Neural cell (in vitro differentiated cells): Measurements from ENCODE around the gene NDEL1. TPM values are rescaled to one million over a fixed set of nuclear protein-coding genes. Genes with fewer than 3 reads are reported as not detected.

Source experiments
- H2AFZ ChIP-seq: fragments of 200-600, 300-800 bp; sonication (generic), shearing (Covaris generic); 2 replicates; pipeline ENCODE4 v1.6.0; 2014; ENCODE audit warnings: low read depth, mild to moderate bottlenecking, antibody characterized with exemption, low read length, moderate library complexity
- H3F3A ChIP-seq: fragments of 200-600 bp; shearing (Covaris generic); 2 replicates; pipeline ENCODE4 v1.6.1; 2016; ENCODE audit warnings: mild to moderate bottlenecking, moderate library complexity, mixed read lengths, antibody characterized with exemption, low read length; ENCODE audit not compliant: insufficient read depth, poor library complexity, severe bottlenecking
- H3K27ac ChIP-seq: fragments of 200-600, 300-800 bp; sonication (generic), shearing (Covaris generic); 2 replicates; pipeline ENCODE4 v1.5.1; 2014; ENCODE audit warnings: mild to moderate bottlenecking, low read length, moderate library complexity
- H3K27me3 ChIP-seq: fragments of 300-800, 200-600 bp; sonication (generic), shearing (Covaris generic); 2 replicates; pipeline ENCODE4 v1.6.0; 2014; ENCODE audit warnings: mild to moderate bottlenecking, low read depth, low read length, moderate library complexity; ENCODE audit not compliant: insufficient read depth
- H3K36me3 ChIP-seq: fragments of 300-800, 200-600 bp; sonication (generic), shearing (Covaris generic); 2 replicates; pipeline ENCODE4 v1.5.1; 2014; ENCODE audit warnings: mild to moderate bottlenecking, antibody characterized with exemption, low read length, moderate library complexity; ENCODE audit not compliant: insufficient read depth
- H3K4me2 ChIP-seq: fragments of 300-800, 200-600 bp; sonication (generic), shearing (Covaris generic); 2 replicates; pipeline ENCODE4 v1.6.0; 2014; ENCODE audit warnings: mild to moderate bottlenecking, low read length
- H3K4me3 ChIP-seq: fragments of 300-800, 200-600 bp; sonication (generic), shearing (Covaris generic); 2 replicates; pipeline ENCODE4 v1.5.1; 2014; ENCODE audit warnings: mild to moderate bottlenecking, low read length, moderate library complexity
- H3K79me2 ChIP-seq: fragments of 200-600 bp; shearing (Covaris generic); replicated peaks from 2 replicates; pipeline ENCODE4 v1.6.0; 2014; ENCODE audit warnings: mild to moderate bottlenecking, low read length, moderate library complexity; ENCODE audit not compliant: insufficient read depth
- H3K9ac ChIP-seq: fragments of 300-800, 200-600 bp; sonication (generic), shearing (Covaris generic); 2 replicates; pipeline ENCODE4 v1.6.1; 2016; ENCODE audit warnings: mild to moderate bottlenecking, low read length, mixed read lengths
- H3K9me2 ChIP-seq: fragments of 200-600 bp; shearing (Covaris generic); 2 replicates; pipeline ENCODE4 v1.6.1; 2016; ENCODE audit warnings: mild to moderate bottlenecking, low read length, mixed read lengths; ENCODE audit not compliant: insufficient read depth
- H3K9me3 ChIP-seq: fragments of 200-600, 300-800 bp; sonication (generic), shearing (Covaris generic); 2 replicates; pipeline ENCODE4 v1.6.1; 2016; ENCODE audit warnings: mild to moderate bottlenecking, mixed run types, low read length, moderate library complexity, mixed read lengths
- H4K20me1 ChIP-seq: fragments of 200-600 bp; shearing (Covaris generic); 2 replicates; pipeline ENCODE4 v1.6.1; 2016; ENCODE audit warnings: mild to moderate bottlenecking, mixed run types; ENCODE audit not compliant: insufficient read depth
- CTCF ChIP-seq: fragments of 450-650 bp; IDR thresholded peaks from 2 replicates; pipeline ENCODE4 v1.5.1; 2014; ENCODE audit warnings: antibody characterized with exemption, mild to moderate bottlenecking, moderate library complexity; ENCODE audit not compliant: poor library complexity, severe bottlenecking
- EP300 ChIP-seq: fragments of 450-650 bp; conservative IDR thresholded peaks from 2 replicates; pipeline ENCODE4 v1.6.1; 2014; ENCODE audit warnings: antibody characterized with exemption, mild to moderate bottlenecking, moderate library complexity; ENCODE audit not compliant: poor library complexity, severe bottlenecking
- EZH2 ChIP-seq: fragments of 200-600, 300-800 bp; shearing (Covaris generic), sonication (generic); IDR thresholded peaks from 2 replicates; pipeline ENCODE4 v1.6.1; 2014; ENCODE audit warnings: antibody characterized with exemption, low read length, borderline replicate concordance, mild to moderate bottlenecking; ENCODE audit not compliant: insufficient read depth, poor library complexity, severe bottlenecking
- MXI1 ChIP-seq: fragments of 450-650 bp; conservative IDR thresholded peaks from 2 replicates; pipeline ENCODE4 v1.6.1; 2014; ENCODE audit warnings: antibody characterized with exemption, mild to moderate bottlenecking; ENCODE audit not compliant: poor library complexity, severe bottlenecking
- POLR2AphosphoS5 ChIP-seq: IDR thresholded peaks from 2 replicates; pipeline ENCODE4 v1.6.1; 2012
- RAD21 ChIP-seq: fragments of 450-650 bp; conservative IDR thresholded peaks from 2 replicates; pipeline ENCODE4 v1.6.1; 2014; ENCODE audit warnings: antibody characterized with exemption, mild to moderate bottlenecking, moderate library complexity
- REST ChIP-seq: IDR thresholded peaks from 2 replicates; pipeline ENCODE4 v1.6.1; 2012; ENCODE audit warnings: borderline replicate concordance
- SMC3 ChIP-seq: fragments of 450-650 bp; conservative IDR thresholded peaks from 2 replicates; pipeline ENCODE4 v1.6.1; 2014; ENCODE audit warnings: antibody characterized with exemption, mild to moderate bottlenecking, moderate library complexity; ENCODE audit not compliant: poor library complexity
- TAF1 ChIP-seq: IDR thresholded peaks from 2 replicates; pipeline ENCODE4 v1.6.1; 2012; ENCODE audit warnings: low read depth
- polyA plus RNA-seq: library from polyadenylated mRNA; depleted of rRNA; stranded (reverse); fragments of >200 nt; gene quantifications from 2 replicates; pipeline ENCODE4 v1.2.3, GENCODE V29; 2014

NDEL1 gene
- polyA plus RNA-seq, 1 donor from 2014 or later, result 25.7 TPM

GRCh38 chr17:8481703-8482102 lies 46.0 kb downstream of the NDEL1 start:
- Histone ChIP-seq H3F3A (no peaks in the 10 kb centered on the region), H3K4me3 (no peak overlapping the region), H3K36me3 (peaks cover 32% of the 10 kb centered on the region), H3K9me3 (no peaks in the 10 kb centered on the region), H3K9me2 (no peaks in the 10 kb centered on the region), H3K9ac (no peak overlapping the region), H4K20me1 (no peaks in the 10 kb centered on the region), H3K79me2 (no peaks in the 10 kb centered on the region), H3K27me3 (no peaks in the 10 kb centered on the region), H3K27ac (no peak overlapping the region), H3K4me2 (no peak overlapping the region), H2AFZ (no peak overlapping the region)
- TF ChIP-seq RAD21 (no peak), EP300 (no peak), POLR2AphosphoS5 (no peak), REST (no peak), EZH2 (no peak), CTCF (no peak), MXI1 (no peak), TAF1 (no peak)

GRCh38 chr17:8482546-8482945 lies 46.9 kb downstream of the NDEL1 start:
- Histone ChIP-seq H3K4me2 (no peak overlapping the region), H4K20me1 (no peaks in the 10 kb centered on the region), H3K9me2 (no peaks in the 10 kb centered on the region), H3K79me2 (no peaks in the 10 kb centered on the region), H3K36me3 (peaks cover 31% of the 10 kb centered on the region), H3K9ac (no peak overlapping the region), H3K9me3 (no peaks in the 10 kb centered on the region), H3K27me3 (no peaks in the 10 kb centered on the region), H2AFZ (no peak overlapping the region), H3K27ac (no peak overlapping the region), H3F3A (no peaks in the 10 kb centered on the region), H3K4me3 (no peak overlapping the region)
- TF ChIP-seq REST (no peak), EP300 (no peak), TAF1 (no peak), EZH2 (no peak), MXI1 (no peak), RAD21 (no peak), POLR2AphosphoS5 (no peak), SMC3 (no peak), CTCF (no peak)
